ENCODE results near the gene GPC5.

Gene GPC5

DNA sequence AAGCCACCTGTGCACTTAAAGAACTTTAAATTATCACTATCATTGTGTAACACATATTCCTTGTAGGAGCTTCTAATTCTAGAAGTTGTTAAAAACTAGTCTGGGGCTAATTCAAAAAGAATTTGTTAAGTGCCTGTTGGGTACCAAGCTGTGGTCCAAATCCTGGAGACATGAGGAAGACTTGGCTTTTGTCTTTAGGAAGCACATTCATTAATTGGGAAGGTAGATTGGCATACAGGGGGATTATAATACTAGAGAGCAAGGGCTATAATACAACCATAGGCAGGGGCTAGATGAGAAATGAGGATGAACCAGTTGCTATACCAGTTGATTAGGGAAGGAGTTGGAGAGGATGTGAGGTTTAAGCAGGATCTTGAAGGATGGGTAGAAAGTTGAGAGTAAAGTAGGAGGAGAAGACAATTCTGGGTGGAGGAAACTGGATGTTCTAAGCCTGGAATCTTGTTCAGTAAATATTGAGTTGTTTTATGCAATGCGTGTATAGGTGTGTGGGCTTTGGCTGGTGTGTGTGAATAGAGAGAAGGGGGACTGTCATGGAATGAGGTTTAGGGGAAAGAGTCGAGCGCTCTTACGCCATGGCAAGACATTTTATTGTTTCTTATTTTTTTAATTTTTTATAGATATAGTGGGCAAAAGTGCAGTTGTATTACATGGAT, 350.1 kb downstream of the GPC5 start:
- Histone ChIP-seq H3K27me3 (ENCODE audit: low read depth, low read length) (no peaks in the 10 kb centered on the region), H3K4me3 (ENCODE audit: low read depth in 1 of 2, low read length in 2 of 2) (no peak overlapping the region), H3K36me3 (ENCODE audit: control insufficient read depth in 1 of 2, insufficient read depth in 2 of 2, low read length in 2 of 2) (no peaks in the 10 kb centered on the region)

DNA sequence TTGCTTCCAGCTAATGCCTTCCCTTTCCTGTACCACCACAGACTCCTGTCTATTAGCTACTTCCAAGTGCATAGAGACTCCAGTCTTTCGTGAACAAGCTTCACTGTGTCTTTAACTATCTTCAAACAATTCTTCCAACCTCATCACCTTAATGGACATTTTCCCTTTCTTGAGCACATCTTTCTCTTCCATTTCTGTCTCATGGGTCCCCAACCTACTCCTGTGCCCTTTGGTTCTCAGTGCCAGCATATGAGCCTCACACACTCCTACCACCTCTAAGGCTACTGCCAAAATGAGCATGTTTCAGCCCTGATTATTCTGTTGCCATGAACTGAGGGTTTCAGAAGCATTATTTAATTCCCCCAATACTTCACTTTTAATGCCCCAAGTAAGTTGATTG, 360.3 kb downstream of the GPC5 start:
- H3K27ac ChIP-seq (ENCODE audit: low read length) = no peak overlapping the region
- no peaks in the 10 kb centered on the region for H3K27me3 ChIP-seq (ENCODE audit: low read depth, low read length)
- no peaks in the 10 kb centered on the region for H3K36me3 ChIP-seq (ENCODE audit: control insufficient read depth in 1 of 2, insufficient read depth in 2 of 2, low read length in 2 of 2)
- H3K4me3 ChIP-seq (ENCODE audit: low read depth in 1 of 2, low read length in 2 of 2) = no peak overlapping the region
- no peaks in the 10 kb centered on the region for H3K9me3 ChIP-seq (ENCODE audit: control insufficient read depth in 1 of 2, low read length in 2 of 2)
- no peaks in the 10 kb centered on the region for H3K4me1 ChIP-seq (ENCODE audit: control insufficient read depth in 1 of 2, insufficient read depth in 2 of 2, low read length in 2 of 2)

More for the DNA sequence above, 350.1 kb downstream of the GPC5 start:
- Histone ChIP-seq H3K27ac (ENCODE audit: low read length) (no peak overlapping the region), H3K4me1 (ENCODE audit: control insufficient read depth in 1 of 2, insufficient read depth in 2 of 2, low read length in 2 of 2) (no peaks in the 10 kb centered on the region), H3K9me3 (ENCODE audit: control insufficient read depth in 1 of 2, low read length in 2 of 2) (no peaks in the 10 kb centered on the region)

DNA sequence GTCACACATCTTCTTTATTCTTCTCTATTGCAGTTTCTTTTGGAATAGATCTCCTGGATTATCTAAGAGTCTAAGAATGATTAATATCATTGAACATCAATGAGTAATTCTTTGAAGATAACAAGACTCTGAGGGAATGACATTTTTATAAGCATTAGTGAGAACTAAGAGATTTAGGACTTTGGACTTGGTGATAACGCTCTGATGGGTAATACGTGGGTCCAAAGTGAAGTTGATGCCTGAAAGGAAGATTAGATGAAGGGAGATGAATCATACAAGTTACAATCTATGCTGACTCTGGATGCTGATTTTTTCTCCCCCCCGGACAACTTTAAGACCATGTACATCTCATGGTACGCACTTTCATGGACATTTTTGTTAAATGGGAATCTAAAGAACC, 364.5 kb downstream of the GPC5 start:
- no peaks in the 10 kb centered on the region for H3K36me3 ChIP-seq (ENCODE audit: control insufficient read depth in 1 of 2, insufficient read depth in 2 of 2, low read length in 2 of 2)
- no peaks in the 10 kb centered on the region for H3K9me3 ChIP-seq (ENCODE audit: control insufficient read depth in 1 of 2, low read length in 2 of 2)
- H3K4me3 ChIP-seq (ENCODE audit: low read depth in 1 of 2, low read length in 2 of 2) = no peak overlapping the region
- no peaks in the 10 kb centered on the region for H3K27me3 ChIP-seq (ENCODE audit: low read depth, low read length)
- H3K27ac ChIP-seq (ENCODE audit: low read length) = no peak overlapping the region
- no peaks in the 10 kb centered on the region for H3K4me1 ChIP-seq (ENCODE audit: control insufficient read depth in 1 of 2, insufficient read depth in 2 of 2, low read length in 2 of 2)

DNA sequence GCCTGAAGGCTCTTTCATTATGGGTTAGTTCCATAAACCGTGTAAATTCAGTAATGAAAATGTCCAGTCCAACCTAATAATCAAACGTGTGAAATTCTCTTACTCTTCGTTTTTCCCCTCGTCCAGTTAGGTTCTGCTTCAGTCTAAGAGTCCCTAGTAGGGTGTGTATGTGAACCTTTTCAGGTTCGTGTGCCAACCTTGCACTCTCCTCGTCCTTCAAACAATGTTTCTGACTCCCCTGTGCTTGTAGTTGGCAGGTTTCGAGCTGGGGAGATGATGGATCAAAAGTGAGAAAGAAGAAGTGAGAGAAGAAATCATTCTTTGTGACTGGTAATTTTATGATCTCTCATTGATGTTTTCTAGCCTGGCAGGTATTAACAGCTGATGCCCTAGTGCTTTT, 366.1 kb downstream of the GPC5 start:
- H3K27me3 ChIP-seq (ENCODE audit: low read depth, low read length) = no peaks in the 10 kb centered on the region
- no peak overlapping the region for H3K27ac ChIP-seq (ENCODE audit: low read length)
- no peaks in the 10 kb centered on the region for H3K9me3 ChIP-seq (ENCODE audit: control insufficient read depth in 1 of 2, low read length in 2 of 2)
- H3K4me1 ChIP-seq (ENCODE audit: control insufficient read depth in 1 of 2, insufficient read depth in 2 of 2, low read length in 2 of 2) = no peaks in the 10 kb centered on the region
- no peaks in the 10 kb centered on the region for H3K36me3 ChIP-seq (ENCODE audit: control insufficient read depth in 1 of 2, insufficient read depth in 2 of 2, low read length in 2 of 2)
- H3K4me3 ChIP-seq (ENCODE audit: low read depth in 1 of 2, low read length in 2 of 2) = no peak overlapping the region

DNA sequence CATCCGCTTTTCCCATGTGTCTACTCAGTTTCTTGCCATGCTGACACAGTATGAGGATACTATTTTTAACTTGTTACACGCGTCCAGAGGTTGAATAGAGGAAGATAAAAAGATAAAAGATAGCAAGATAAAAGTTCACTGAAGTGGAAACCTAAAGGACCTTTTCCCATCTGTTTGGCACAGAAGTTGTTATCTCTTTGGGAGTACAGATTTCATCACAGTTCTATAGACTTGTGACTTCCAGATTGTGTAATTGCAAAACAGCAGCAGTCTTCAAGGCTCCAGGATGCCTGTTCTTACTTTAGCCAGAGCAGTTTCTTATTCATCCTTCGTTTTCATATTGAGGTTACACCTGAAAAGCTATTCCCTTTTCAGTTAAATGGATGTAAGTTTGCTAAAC, 369.2 kb downstream of the GPC5 start:
- H3K4me3 ChIP-seq (ENCODE audit: low read depth in 1 of 2, low read length in 2 of 2) = no peak overlapping the region
- no peaks in the 10 kb centered on the region for H3K36me3 ChIP-seq (ENCODE audit: control insufficient read depth in 1 of 2, insufficient read depth in 2 of 2, low read length in 2 of 2)
- no peaks in the 10 kb centered on the region for H3K4me1 ChIP-seq (ENCODE audit: control insufficient read depth in 1 of 2, insufficient read depth in 2 of 2, low read length in 2 of 2)
- no peak overlapping the region for H3K27ac ChIP-seq (ENCODE audit: low read length)
- H3K9me3 ChIP-seq (ENCODE audit: control insufficient read depth in 1 of 2, low read length in 2 of 2) = no peaks in the 10 kb centered on the region
- no peaks in the 10 kb centered on the region for H3K27me3 ChIP-seq (ENCODE audit: low read depth, low read length)

DNA sequence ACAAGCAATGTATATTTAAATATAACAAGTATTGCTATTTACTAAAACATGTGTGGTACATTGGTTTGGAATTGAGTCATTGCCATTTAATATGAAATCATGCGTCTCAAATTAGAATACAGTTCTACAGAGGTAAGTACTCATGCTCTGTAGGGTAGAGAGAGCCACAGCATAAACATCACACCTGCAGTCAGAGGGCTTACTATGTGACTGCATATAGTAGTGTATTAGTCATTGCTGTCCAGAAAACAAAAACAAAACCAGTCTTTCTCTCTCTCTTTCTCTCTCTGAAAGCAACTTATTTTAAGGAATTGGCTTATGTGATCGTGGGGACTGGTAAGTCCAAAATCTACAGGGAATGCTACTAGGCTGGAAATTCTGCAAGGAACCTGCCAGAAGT, 370.3 kb downstream of the GPC5 start:
- Histone ChIP-seq H3K27ac (ENCODE audit: low read length) (no peak overlapping the region), H3K36me3 (ENCODE audit: control insufficient read depth in 1 of 2, insufficient read depth in 2 of 2, low read length in 2 of 2) (no peaks in the 10 kb centered on the region), H3K9me3 (ENCODE audit: control insufficient read depth in 1 of 2, low read length in 2 of 2) (no peaks in the 10 kb centered on the region), H3K4me1 (ENCODE audit: control insufficient read depth in 1 of 2, insufficient read depth in 2 of 2, low read length in 2 of 2) (no peaks in the 10 kb centered on the region), H3K27me3 (ENCODE audit: low read depth, low read length) (no peaks in the 10 kb centered on the region), H3K4me3 (ENCODE audit: low read depth in 1 of 2, low read length in 2 of 2) (no peak overlapping the region)

DNA sequence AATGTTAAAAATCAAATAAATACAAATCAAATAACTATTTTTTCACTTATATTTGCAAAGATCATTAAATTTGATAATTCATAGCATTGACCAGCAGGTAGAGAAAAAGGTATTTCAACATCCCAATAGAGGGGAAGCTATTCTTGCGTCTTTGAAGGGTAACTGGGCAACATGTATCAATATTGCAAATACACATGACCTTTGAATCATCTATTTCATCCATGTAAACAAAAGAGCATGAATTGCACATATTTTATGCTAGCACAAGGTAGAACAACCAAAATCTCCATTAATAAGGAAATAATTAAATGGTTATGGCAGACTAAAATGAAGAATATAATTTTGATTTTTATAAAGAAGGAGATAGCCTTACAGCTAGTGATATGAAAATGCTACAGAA, 372.8 kb downstream of the GPC5 start:
- H3K36me3 ChIP-seq (ENCODE audit: control insufficient read depth in 1 of 2, insufficient read depth in 2 of 2, low read length in 2 of 2) = no peaks in the 10 kb centered on the region
- H3K4me1 ChIP-seq (ENCODE audit: control insufficient read depth in 1 of 2, insufficient read depth in 2 of 2, low read length in 2 of 2) = no peaks in the 10 kb centered on the region
- H3K4me3 ChIP-seq (ENCODE audit: low read depth in 1 of 2, low read length in 2 of 2) = no peak overlapping the region
- H3K27me3 ChIP-seq (ENCODE audit: low read depth, low read length) = no peaks in the 10 kb centered on the region
- H3K9me3 ChIP-seq (ENCODE audit: control insufficient read depth in 1 of 2, low read length in 2 of 2) = no peaks in the 10 kb centered on the region
- H3K27ac ChIP-seq (ENCODE audit: low read length) = no peak overlapping the region

DNA sequence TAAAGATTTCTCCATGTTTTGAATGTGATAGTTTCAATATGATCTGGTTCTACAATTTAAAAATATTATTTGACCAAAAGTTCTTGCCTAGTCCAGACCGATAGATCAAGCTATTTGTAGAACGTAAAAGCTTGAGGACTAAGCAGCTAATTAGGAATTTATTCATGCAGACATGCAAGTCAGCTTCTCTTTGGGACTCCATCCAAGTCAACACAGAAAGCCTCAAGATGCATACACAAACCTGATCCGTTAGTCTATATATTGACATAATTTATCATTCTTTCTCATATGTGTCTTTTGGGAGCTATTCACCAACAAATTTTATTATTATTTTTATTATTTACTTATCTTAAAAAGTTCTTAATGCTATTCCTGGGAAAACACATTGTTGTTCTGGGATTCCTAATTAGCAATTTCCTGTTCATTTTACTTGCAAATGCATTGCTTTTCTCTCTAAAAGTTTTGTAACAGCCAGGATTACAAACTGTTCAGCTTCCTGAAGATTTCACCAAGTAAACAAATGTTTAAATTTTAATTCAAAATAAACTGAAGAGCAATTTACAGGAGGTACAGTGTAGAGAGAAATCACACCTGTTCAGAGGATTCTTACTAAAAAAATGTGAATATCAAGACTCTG, 375.3 kb downstream of the GPC5 start:
- Histone ChIP-seq H3K27ac (ENCODE audit: low read length) (no peak overlapping the region), H3K9me3 (ENCODE audit: control insufficient read depth in 1 of 2, low read length in 2 of 2) (no peaks in the 10 kb centered on the region), H3K4me3 (ENCODE audit: low read depth in 1 of 2, low read length in 2 of 2) (no peak overlapping the region)

DNA sequence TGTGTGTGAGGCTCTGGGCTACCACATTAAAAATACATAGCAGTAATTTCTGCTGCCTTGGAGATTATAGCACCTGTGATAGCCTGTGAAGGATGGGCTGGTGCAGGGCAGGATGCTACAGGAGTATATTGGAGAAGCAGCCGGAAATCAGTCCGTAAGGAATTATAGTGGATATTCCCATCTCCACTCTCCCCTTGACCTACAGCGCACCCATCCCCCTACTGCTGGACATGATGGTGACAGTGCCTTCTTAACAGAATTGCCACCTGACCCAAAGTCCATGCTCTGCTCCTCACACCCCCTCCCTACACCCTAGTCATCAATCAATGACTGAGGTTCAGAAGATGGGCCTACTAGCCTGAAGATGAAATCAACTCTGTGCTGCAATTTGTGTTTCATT, 376.0 kb downstream of the GPC5 start:
- Histone ChIP-seq H3K36me3 (ENCODE audit: control insufficient read depth in 1 of 2, insufficient read depth in 2 of 2, low read length in 2 of 2) (no peaks in the 10 kb centered on the region), H3K4me3 (ENCODE audit: low read depth in 1 of 2, low read length in 2 of 2) (no peak overlapping the region), H3K4me1 (ENCODE audit: control insufficient read depth in 1 of 2, insufficient read depth in 2 of 2, low read length in 2 of 2) (no peaks in the 10 kb centered on the region), H3K27ac (ENCODE audit: low read length) (no peak overlapping the region), H3K9me3 (ENCODE audit: control insufficient read depth in 1 of 2, low read length in 2 of 2) (no peaks in the 10 kb centered on the region), H3K27me3 (ENCODE audit: low read depth, low read length) (no peaks in the 10 kb centered on the region)

More for the DNA sequence above, 375.3 kb downstream of the GPC5 start:
- Histone ChIP-seq H3K36me3 (ENCODE audit: control insufficient read depth in 1 of 2, insufficient read depth in 2 of 2, low read length in 2 of 2) (no peaks in the 10 kb centered on the region), H3K4me1 (ENCODE audit: control insufficient read depth in 1 of 2, insufficient read depth in 2 of 2, low read length in 2 of 2) (no peaks in the 10 kb centered on the region), H3K27me3 (ENCODE audit: low read depth, low read length) (no peaks in the 10 kb centered on the region)

DNA sequence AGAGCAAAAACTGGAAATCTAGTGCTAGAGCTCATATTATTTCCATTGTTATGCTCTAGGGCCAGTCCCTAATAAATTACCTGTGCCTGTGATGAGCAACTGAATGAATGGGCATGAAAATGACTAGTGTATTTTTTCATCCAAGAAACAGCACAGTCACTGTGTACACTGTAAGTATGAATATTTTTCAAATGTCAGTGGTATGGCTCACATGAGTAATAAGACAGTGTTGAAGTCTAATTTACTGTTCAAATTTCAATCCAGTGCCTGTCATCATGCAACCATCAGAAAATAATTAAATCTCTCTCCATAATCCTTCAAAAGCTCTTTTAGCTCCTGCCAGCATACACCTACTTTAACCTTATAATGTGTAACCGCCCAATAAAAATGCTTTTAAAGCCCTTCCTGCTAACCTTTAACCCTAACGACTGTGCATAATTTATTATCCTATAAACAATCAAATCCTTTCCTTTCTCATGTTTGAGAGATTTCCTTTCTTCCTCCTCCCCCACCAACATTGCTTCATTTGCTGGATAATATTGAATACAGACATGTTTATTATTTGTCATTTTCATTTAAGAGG, 378.3 kb downstream of the GPC5 start:
- Histone ChIP-seq H3K36me3 (ENCODE audit: control insufficient read depth in 1 of 2, insufficient read depth in 2 of 2, low read length in 2 of 2) (no peaks in the 10 kb centered on the region), H3K27me3 (ENCODE audit: low read depth, low read length) (no peaks in the 10 kb centered on the region), H3K4me1 (ENCODE audit: control insufficient read depth in 1 of 2, insufficient read depth in 2 of 2, low read length in 2 of 2) (no peaks in the 10 kb centered on the region), H3K9me3 (ENCODE audit: control insufficient read depth in 1 of 2, low read length in 2 of 2) (no peaks in the 10 kb centered on the region), H3K4me3 (ENCODE audit: low read depth in 1 of 2, low read length in 2 of 2) (no peak overlapping the region), H3K27ac (ENCODE audit: low read length) (no peak overlapping the region)

DNA sequence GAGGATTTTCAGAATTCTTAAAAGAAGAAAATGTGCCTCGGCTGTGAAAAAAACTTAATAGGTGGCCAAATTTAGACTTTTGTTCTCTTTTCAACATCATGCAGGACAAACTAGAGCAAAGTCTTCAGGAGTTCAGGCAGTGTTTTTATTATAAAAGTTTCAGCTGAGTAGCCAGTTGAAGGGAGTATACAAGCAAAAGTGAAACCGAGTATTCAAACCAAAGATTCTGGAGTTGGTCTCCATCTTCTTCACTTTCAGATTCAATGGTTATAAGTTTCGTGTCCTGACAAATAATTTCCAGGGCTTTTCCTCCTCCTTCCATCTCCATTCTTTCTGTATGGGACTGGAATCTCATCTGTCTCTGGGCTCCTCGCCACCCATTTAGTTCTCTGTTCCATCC, 379.7 kb downstream of the GPC5 start:
- Histone ChIP-seq H3K27ac (ENCODE audit: low read length) (no peak overlapping the region), H3K27me3 (ENCODE audit: low read depth, low read length) (no peaks in the 10 kb centered on the region), H3K4me3 (ENCODE audit: low read depth in 1 of 2, low read length in 2 of 2) (no peak overlapping the region), H3K9me3 (ENCODE audit: control insufficient read depth in 1 of 2, low read length in 2 of 2) (no peaks in the 10 kb centered on the region), H3K4me1 (ENCODE audit: control insufficient read depth in 1 of 2, insufficient read depth in 2 of 2, low read length in 2 of 2) (no peaks in the 10 kb centered on the region), H3K36me3 (ENCODE audit: control insufficient read depth in 1 of 2, insufficient read depth in 2 of 2, low read length in 2 of 2) (no peaks in the 10 kb centered on the region)
